WERI-Rb-1 (cell line): ENCODE measurements around the gene TRDMT1.

Source experiments
- DNase-seq: peaks from one replicate; pipeline ENCODE4 v3.0.0-alpha.2; 2020
- H3K27ac ChIP-seq: fragments of 250-450 bp; sonication (Bioruptor Pico); 2 replicates; pipeline ENCODE4 v1.5.1; 2020; ENCODE audit warnings: mild to moderate bottlenecking, moderate library complexity
- H3K27me3 ChIP-seq: fragments of 250-450 bp; sonication (Bioruptor Pico); 2 replicates; pipeline ENCODE4 v1.5.1; 2021; ENCODE audit warnings: mild to moderate bottlenecking, low read depth, moderate library complexity; ENCODE audit not compliant: insufficient read depth, severe bottlenecking
- H3K36me3 ChIP-seq: fragments of 250-450 bp; sonication (Bioruptor Pico); 2 replicates; pipeline ENCODE4 v1.5.1; 2020; ENCODE audit warnings: mild to moderate bottlenecking, moderate library complexity
- H3K4me3 ChIP-seq: 2 replicates; pipeline ENCODE4 v1.5.1; 2011; ENCODE audit warnings: low read depth, mild to moderate bottlenecking, control low read depth, low read length
- H3K9me3 ChIP-seq: fragments of 250-450 bp; sonication (Bioruptor Pico); 2 replicates; pipeline ENCODE4 v1.5.1; 2021; ENCODE audit warnings: mild to moderate bottlenecking, moderate library complexity; ENCODE audit not compliant: severe bottlenecking
- TF ChIP-seq, protein P1 (sequence below): IDR thresholded peaks from 2 replicates; pipeline ENCODE4 v1.5.1; 2011; ENCODE audit warnings: low read depth, mild to moderate bottlenecking, control low read depth, inconsistent platforms, low read length

TRDMT1 gene

DNA sequence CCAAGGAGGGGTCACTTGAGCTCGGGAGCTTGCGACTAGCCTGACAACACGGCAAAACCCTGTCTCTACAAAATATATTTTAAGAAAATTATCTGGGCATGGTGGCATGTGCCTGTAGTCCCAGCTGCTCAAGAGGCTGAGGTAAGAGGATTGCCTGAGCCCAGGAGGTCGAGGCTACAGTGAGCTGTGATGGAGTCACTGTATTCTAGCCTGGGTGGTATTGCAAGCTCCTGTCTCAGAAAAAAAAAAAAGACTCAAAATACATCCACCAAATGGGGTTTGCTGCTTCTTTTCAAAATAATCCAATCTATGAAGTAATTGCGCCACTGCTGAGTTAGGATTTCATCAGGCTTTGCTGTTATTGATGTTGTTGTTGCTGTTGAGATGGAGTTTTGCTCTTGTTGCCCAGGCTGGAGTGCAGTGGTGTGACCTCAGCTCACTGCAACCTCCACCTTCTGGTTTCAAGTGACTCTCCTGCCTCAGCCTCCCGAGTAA lies 15.5 kb upstream of the TRDMT1 start:
- TF ChIP-seq, protein P1, sequence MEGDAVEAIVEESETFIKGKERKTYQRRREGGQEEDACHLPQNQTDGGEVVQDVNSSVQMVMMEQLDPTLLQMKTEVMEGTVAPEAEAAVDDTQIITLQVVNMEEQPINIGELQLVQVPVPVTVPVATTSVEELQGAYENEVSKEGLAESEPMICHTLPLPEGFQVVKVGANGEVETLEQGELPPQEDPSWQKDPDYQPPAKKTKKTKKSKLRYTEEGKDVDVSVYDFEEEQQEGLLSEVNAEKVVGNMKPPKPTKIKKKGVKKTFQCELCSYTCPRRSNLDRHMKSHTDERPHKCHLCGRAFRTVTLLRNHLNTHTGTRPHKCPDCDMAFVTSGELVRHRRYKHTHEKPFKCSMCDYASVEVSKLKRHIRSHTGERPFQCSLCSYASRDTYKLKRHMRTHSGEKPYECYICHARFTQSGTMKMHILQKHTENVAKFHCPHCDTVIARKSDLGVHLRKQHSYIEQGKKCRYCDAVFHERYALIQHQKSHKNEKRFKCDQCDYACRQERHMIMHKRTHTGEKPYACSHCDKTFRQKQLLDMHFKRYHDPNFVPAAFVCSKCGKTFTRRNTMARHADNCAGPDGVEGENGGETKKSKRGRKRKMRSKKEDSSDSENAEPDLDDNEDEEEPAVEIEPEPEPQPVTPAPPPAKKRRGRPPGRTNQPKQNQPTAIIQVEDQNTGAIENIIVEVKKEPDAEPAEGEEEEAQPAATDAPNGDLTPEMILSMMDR = no peak
- Histone ChIP-seq H3K4me3 (no peak overlapping the region), H3K27me3 (no peaks in the 10 kb centered on the region), H3K36me3 (no peaks in the 10 kb centered on the region), H3K27ac (no peak overlapping the region), H3K9me3 (no peaks in the 10 kb centered on the region)
- no peak for DNase-seq

DNA sequence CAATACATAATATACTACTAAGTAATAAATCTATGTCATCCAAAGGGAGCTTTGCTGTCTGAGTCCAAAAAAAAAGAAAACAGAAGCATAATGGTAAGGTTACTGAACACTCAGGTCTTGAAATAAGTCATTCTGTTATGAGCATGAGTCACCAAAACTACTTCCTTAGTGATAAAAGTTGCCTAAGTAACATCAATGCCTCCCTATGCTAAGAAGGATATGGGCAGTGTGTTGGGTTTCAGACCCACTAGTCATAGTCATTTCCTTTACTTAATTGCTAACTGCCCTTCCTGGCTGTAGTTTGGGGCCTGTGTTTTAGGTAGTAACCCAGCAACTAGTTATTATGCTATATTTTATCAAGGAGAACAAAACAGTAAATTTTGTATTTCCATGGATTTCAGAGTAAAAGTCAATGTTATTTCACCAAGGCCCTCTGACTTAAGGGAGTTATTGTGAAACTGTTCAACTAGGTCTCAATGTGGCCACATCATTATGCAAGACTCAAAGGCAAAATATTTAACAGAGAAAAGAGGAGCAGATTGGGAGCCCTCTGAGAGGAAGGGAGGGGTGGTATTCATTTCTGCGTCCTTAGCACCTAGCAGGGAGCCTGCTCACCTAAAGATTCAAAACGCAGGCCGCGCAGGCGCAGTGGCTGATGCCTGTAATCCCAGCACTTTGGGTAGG lies 14.9 kb upstream of the TRDMT1 start:
- TF ChIP-seq, protein P1 = no peak
- no peaks in the 10 kb centered on the region for H3K9me3 ChIP-seq
- H3K36me3 ChIP-seq = no peaks in the 10 kb centered on the region
- H3K27ac ChIP-seq = no peak overlapping the region
- no peaks in the 10 kb centered on the region for H3K27me3 ChIP-seq
- no peak overlapping the region for H3K4me3 ChIP-seq
- no peak for DNase-seq

DNA sequence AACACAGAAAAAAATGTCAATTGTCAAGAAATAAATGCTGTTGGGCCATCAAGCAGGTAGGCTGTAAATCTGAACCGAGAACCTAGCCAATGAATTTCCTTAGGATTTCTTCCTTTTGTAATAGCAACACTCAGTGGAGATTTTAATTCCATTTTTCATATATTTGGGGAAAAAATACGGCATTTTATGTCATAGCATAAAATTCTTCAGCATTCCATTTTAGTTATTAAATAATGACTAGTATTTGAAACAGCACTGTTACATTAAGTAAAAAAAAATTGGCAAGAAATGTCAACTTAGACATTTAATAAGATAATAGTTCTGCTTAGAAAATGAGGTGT lies 14.3 kb upstream of the TRDMT1 start:
- no peaks in the 10 kb centered on the region for H3K9me3 ChIP-seq
- H3K27ac ChIP-seq = no peak overlapping the region
- TF ChIP-seq, protein P1 = no peak
- no peak for DNase-seq
- H3K27me3 ChIP-seq = no peaks in the 10 kb centered on the region
- H3K36me3 ChIP-seq = no peaks in the 10 kb centered on the region
- no peak overlapping the region for H3K4me3 ChIP-seq

DNA sequence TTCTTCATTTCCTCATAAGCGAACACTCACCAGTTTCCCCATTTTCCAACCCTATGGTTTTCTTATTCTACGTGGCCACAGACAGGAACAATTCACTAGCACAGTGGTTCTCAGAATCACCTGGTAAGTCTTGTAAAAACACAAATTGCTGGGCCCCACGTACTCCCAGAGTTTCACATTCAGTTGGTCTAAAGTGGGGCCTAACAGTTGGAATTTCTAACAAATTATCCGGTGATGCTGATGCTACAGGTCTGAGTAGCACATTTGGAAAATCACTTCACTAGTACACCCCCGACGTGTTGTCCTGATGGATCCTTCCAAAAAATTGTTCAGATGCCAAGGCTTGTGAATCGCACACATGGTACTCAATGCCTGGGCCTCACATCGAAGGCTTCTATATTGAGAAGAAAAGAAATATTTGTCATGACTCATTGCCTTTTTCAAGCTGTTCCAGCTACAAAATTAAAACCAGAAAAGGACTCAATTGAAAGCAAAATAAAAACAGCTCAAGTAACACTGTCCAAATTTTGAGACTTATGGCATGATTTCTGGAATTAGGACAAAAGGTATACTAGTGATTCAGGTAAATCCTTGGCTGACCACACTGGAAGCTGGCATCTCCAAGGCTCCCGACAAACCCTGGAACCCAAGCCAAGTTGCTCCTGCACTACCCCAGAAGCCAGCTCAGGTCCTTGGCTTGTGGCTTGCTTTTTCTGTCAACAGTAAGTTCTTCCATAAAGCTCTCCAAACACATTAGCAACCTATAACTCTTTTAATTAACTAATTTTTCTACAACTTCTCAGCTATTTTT lies 13.7 kb upstream of the TRDMT1 start:
- TF ChIP-seq, protein P1 = no peak
- no peak overlapping the region for H3K27ac ChIP-seq
- DNase-seq = no peak
- H3K9me3 ChIP-seq = no peaks in the 10 kb centered on the region
- no peaks in the 10 kb centered on the region for H3K36me3 ChIP-seq
- no peak overlapping the region for H3K4me3 ChIP-seq
- no peaks in the 10 kb centered on the region for H3K27me3 ChIP-seq

DNA sequence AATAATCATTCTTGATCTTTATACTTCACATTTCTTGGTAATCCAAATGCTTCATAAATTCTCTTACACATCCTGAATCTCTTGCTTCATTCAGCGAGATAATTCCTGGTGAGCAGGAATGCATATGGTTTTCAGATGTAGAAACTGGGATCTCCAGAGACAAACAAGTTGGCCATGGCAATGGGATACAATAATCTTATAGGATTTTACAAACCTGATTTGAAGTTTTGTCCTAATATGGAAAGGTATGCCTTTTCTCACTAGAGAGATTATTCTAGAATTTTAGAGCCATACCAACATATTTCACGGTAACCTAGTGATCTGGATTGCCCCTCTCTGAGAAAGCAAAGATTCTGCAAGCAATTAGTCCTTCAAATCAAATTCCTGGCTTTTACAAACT lies 13.1 kb upstream of the TRDMT1 start:
- Histone ChIP-seq H3K9me3 (no peaks in the 10 kb centered on the region), H3K27me3 (no peaks in the 10 kb centered on the region), H3K36me3 (no peaks in the 10 kb centered on the region), H3K27ac (no peak overlapping the region), H3K4me3 (no peak overlapping the region)
- DNase-seq = no peak
- TF ChIP-seq, protein P1 = no peak
